ENCODE measurements around the gene SMOC1.
"Not testable (repeated sequence)": the region's sequence is repeated elsewhere in the genome, so short reads cannot be mapped to it uniquely, and the experiment has no call there.

The SMOC1 gene

GRCh38 chr14:69901113-69901951 is 22.1 kb downstream of the SMOC1 start:
- DNase-seq: no peak

GRCh38 chr14:69903046-69903445 is 23.8 kb downstream of the SMOC1 start:
- not testable (repeated sequence) for DNase-seq

GRCh38 chr14:69904246-69904645 is 25.0 kb downstream of the SMOC1 start:
- no peak for DNase-seq

GRCh38 chr14:69906201-69906600 is 27.0 kb downstream of the SMOC1 start:
- DNase-seq: no peak

- no peak for DNase-seq
Observed at GRCh38 chr14:69909826-69910550, 30.8 kb downstream of the SMOC1 start.

GRCh38 chr14:69910871-69911270 is 31.7 kb downstream of the SMOC1 start:
- DNase-seq: no peak

GRCh38 chr14:69913686-69914085 is 34.5 kb downstream of the SMOC1 start:
- DNase-seq: no peak

GRCh38 chr14:69916396-69916795 is 37.2 kb downstream of the SMOC1 start:
- no peak for DNase-seq

- no peak for DNase-seq
Observed at GRCh38 chr14:69917287-69917686, 38.1 kb downstream of the SMOC1 start.

GRCh38 chr14:69919815-69920214 is 40.6 kb downstream of the SMOC1 start:
- no peak for DNase-seq

- no peak for DNase-seq
Observed at GRCh38 chr14:69921052-69921451, 41.8 kb downstream of the SMOC1 start.

GRCh38 chr14:69922198-69922597 is 43.0 kb downstream of the SMOC1 start:
- DNase-seq: no peak

- no peak for DNase-seq
Observed at GRCh38 chr14:69924201-69924600, 45.0 kb downstream of the SMOC1 start.

- DNase-seq: no peak
Observed at GRCh38 chr14:69928111-69928523, 48.9 kb downstream of the SMOC1 start.

GRCh38 chr14:69930780-69931379 is 51.7 kb downstream of the SMOC1 start:
- no peak for DNase-seq

GRCh38 chr14:69931960-69932359 is 52.7 kb downstream of the SMOC1 start:
- no peak for DNase-seq

- no peak for DNase-seq
Observed at GRCh38 chr14:69932391-69932790, 53.2 kb downstream of the SMOC1 start.

- DNase-seq: no peak
Observed at GRCh38 chr14:69933623-69934275, 54.5 kb downstream of the SMOC1 start.

- no peak for DNase-seq
Observed at GRCh38 chr14:69937367-69938081, 58.3 kb downstream of the SMOC1 start.

GRCh38 chr14:69938751-69939150 is 59.5 kb downstream of the SMOC1 start:
- no peak for DNase-seq

- DNase-seq: no peak
Observed at GRCh38 chr14:69941768-69942742, 62.8 kb downstream of the SMOC1 start.

Measured in activated CD8-positive, alpha-beta memory T cell treated with anti-CD3 and anti-CD28 coated beads, Interleukin-2, amount 50 U/mL, for 48 hours (primary cell).